Measurements from ENCODE around the gene DNMT3A. TPM values are rescaled to one million over a fixed set of nuclear protein-coding genes. Genes with fewer than 3 reads are reported as not detected.

Gene DNMT3A
- total RNA-seq, 1 donor from 2014 or later, result 58.1 TPM

GRCh38 chr2:25338401-25338800 is 3.3 kb downstream of the DNMT3A start:
- Histone ChIP-seq H3K4me2 (ENCODE audit: low read length) (no peak overlapping the region), H3K27me3 (ENCODE audit: insufficient read depth, low read length) (no peaks in the 10 kb centered on the region), H2AFZ (ENCODE audit: low read depth, low read length) (no peak overlapping the region), H3K9me3 (ENCODE audit: insufficient read depth, low read depth, low read length) (no peaks in the 10 kb centered on the region), H3K79me2 (ENCODE audit: insufficient read depth, low read length) (peaks cover 46% of the 10 kb centered on the region), H3K36me3 (ENCODE audit: insufficient read depth, low read length) (no peaks in the 10 kb centered on the region), H4K20me1 (ENCODE audit: insufficient read depth, low read length) (peaks cover 74% of the 10 kb centered on the region), H3K27ac (ENCODE audit: low read depth, low read length) (no peak overlapping the region), H3K4me3 (ENCODE audit: insufficient read depth, low read depth, low read length) (no peak overlapping the region), H3K4me1 (ENCODE audit: insufficient read depth, low read length) (peaks cover 3% of the 10 kb centered on the region), H3K9ac (ENCODE audit: low read length) (no peak overlapping the region)
- TF ChIP-seq CTCF (IDR thresholded peaks at IDR 0.05; ENCODE audit: insufficient read depth, low read depth, low read length), result no peak
- no peak for TF ChIP-seq EZH2 (IDR thresholded peaks at IDR 0.05; ENCODE audit: insufficient read depth, low read length)
- FAIRE-seq (no peak), DNase-seq (ENCODE audit: low read depth) (no peak)
- Mint-ChIP-seq H3K27me3 (ENCODE audit: low read depth, unreplicated experiment) (peaks cover 4% of the 10 kb centered on the region), H3K36me3 (ENCODE audit: low read depth, unreplicated experiment) (peaks cover 5% of the 10 kb centered on the region), H3K4me1 (ENCODE audit: low read depth, unreplicated experiment) (no peaks in the 10 kb centered on the region), H3K4me3 (ENCODE audit: unreplicated experiment) (no peak overlapping the region), H3K9me3 (ENCODE audit: unreplicated experiment) (no peaks in the 10 kb centered on the region), H3K27ac (ENCODE audit: unreplicated experiment) (no peak overlapping the region)

GRCh38 chr2:25337891-25338290 is 3.8 kb downstream of the DNMT3A start:
- Histone ChIP-seq H3K4me2 (ENCODE audit: low read length) (no peak overlapping the region), H4K20me1 (ENCODE audit: insufficient read depth, low read length) (peaks cover 74% of the 10 kb centered on the region), H3K9me3 (ENCODE audit: insufficient read depth, low read depth, low read length) (no peaks in the 10 kb centered on the region), H3K79me2 (ENCODE audit: insufficient read depth, low read length) (peaks cover 46% of the 10 kb centered on the region), H3K4me1 (ENCODE audit: insufficient read depth, low read length) (peaks cover 3% of the 10 kb centered on the region), H3K27me3 (ENCODE audit: insufficient read depth, low read length) (no peaks in the 10 kb centered on the region), H3K27ac (ENCODE audit: low read depth, low read length) (no peak overlapping the region), H3K36me3 (ENCODE audit: insufficient read depth, low read length) (no peaks in the 10 kb centered on the region), H2AFZ (ENCODE audit: low read depth, low read length) (no peak overlapping the region), H3K9ac (ENCODE audit: low read length) (no peak overlapping the region), H3K4me3 (ENCODE audit: insufficient read depth, low read depth, low read length) (no peak overlapping the region)
- FAIRE-seq (no peak), DNase-seq (ENCODE audit: low read depth) (no peak)
- H3K27ac Mint-ChIP-seq (ENCODE audit: unreplicated experiment), result no peak overlapping the region
- H3K27me3 Mint-ChIP-seq (ENCODE audit: low read depth, unreplicated experiment), result peaks cover 4% of the 10 kb centered on the region
- H3K36me3 Mint-ChIP-seq (ENCODE audit: low read depth, unreplicated experiment), result peaks cover 5% of the 10 kb centered on the region
- TF ChIP-seq EZH2 (IDR thresholded peaks at IDR 0.05; ENCODE audit: insufficient read depth, low read length) (no peak), CTCF (IDR thresholded peaks at IDR 0.05; ENCODE audit: insufficient read depth, low read depth, low read length) (no peak)
- H3K9me3 Mint-ChIP-seq (ENCODE audit: unreplicated experiment), result no peaks in the 10 kb centered on the region
- H3K4me3 Mint-ChIP-seq (ENCODE audit: unreplicated experiment), result no peak overlapping the region
- no peaks in the 10 kb centered on the region for H3K4me1 Mint-ChIP-seq (ENCODE audit: low read depth, unreplicated experiment)

- no peak overlapping the region for H3K4me3 Mint-ChIP-seq (ENCODE audit: unreplicated experiment)
- Histone ChIP-seq H3K9ac (ENCODE audit: low read length) (no peak overlapping the region), H3K27ac (ENCODE audit: low read depth, low read length) (no peak overlapping the region), H3K27me3 (ENCODE audit: insufficient read depth, low read length) (no peaks in the 10 kb centered on the region), H2AFZ (ENCODE audit: low read depth, low read length) (no peak overlapping the region), H3K4me1 (ENCODE audit: insufficient read depth, low read length) (no peaks in the 10 kb centered on the region), H3K4me2 (ENCODE audit: low read length) (no peak overlapping the region), H3K9me3 (ENCODE audit: insufficient read depth, low read depth, low read length) (no peaks in the 10 kb centered on the region), H3K4me3 (ENCODE audit: insufficient read depth, low read depth, low read length) (no peak overlapping the region), H3K36me3 (ENCODE audit: insufficient read depth, low read length) (no peaks in the 10 kb centered on the region), H3K79me2 (ENCODE audit: insufficient read depth, low read length) (peaks cover 46% of the 10 kb centered on the region), H4K20me1 (ENCODE audit: insufficient read depth, low read length) (peaks cover 77% of the 10 kb centered on the region)
- H3K27me3 Mint-ChIP-seq (ENCODE audit: low read depth, unreplicated experiment), result peaks cover 4% of the 10 kb centered on the region
- DNase-seq (ENCODE audit: low read depth), result no peak
- H3K36me3 Mint-ChIP-seq (ENCODE audit: low read depth, unreplicated experiment), result peaks cover 5% of the 10 kb centered on the region
- H3K9me3 Mint-ChIP-seq (ENCODE audit: unreplicated experiment), result no peaks in the 10 kb centered on the region
- H3K4me1 Mint-ChIP-seq (ENCODE audit: low read depth, unreplicated experiment), result no peaks in the 10 kb centered on the region
- no peak for TF ChIP-seq EZH2 (IDR thresholded peaks at IDR 0.05; ENCODE audit: insufficient read depth, low read length)
- no peak for TF ChIP-seq CTCF (IDR thresholded peaks at IDR 0.05; ENCODE audit: insufficient read depth, low read depth, low read length)
- no peak for FAIRE-seq
- H3K27ac Mint-ChIP-seq (ENCODE audit: unreplicated experiment), result no peak overlapping the region
Observed at GRCh38 chr2:25337276-25337675, 4.4 kb downstream of the DNMT3A start.
